Activated T-helper 2 cell treated with anti-CD3 and anti-CD28 coated beads, Interferon-gamma antibody, Interleukin-2, Interleukin-4, amounts not matched to agents 10 μg/mL and 5 μg/mL and 100 μg/mL, durations not matched to agents 14 hours and 24 hours and 36 hours (primary cell): Measurements from ENCODE around the gene PLBD2. TPM values are rescaled to one million over a fixed set of nuclear protein-coding genes. Genes with fewer than 3 reads are reported as not detected.

Experiments
- DNase-seq: peaks from one replicate; pipeline ENCODE4 v3.0.0; 2021; ENCODE audit warnings: low spot score
- H3K27ac Mint-ChIP-seq: one replicate; pipeline ENCODE4 v1.8.0; 2021; ENCODE audit warnings: mixed read lengths
- H3K27me3 Mint-ChIP-seq: one replicate; pipeline ENCODE4 v1.8.0; 2021; ENCODE audit warnings: low read depth, mixed read lengths
- H3K36me3 Mint-ChIP-seq: one replicate; pipeline ENCODE4 v1.8.0; 2021; ENCODE audit warnings: low read depth, mixed read lengths
- H3K4me1 Mint-ChIP-seq: one replicate; pipeline ENCODE4 v1.8.0; 2021; ENCODE audit warnings: low read depth, mixed read lengths
- H3K4me3 Mint-ChIP-seq: one replicate; pipeline ENCODE4 v1.8.0; 2021; ENCODE audit warnings: low read depth, mild to moderate bottlenecking, moderate library complexity, mixed read lengths
- H3K9me3 Mint-ChIP-seq: one replicate; pipeline ENCODE4 v1.8.0; 2021; ENCODE audit warnings: mixed read lengths
- intact Hi-C: fragments of 100-400 bp; cut with micrococcal nuclease; formaldehyde crosslinking; loops from one replicate; pipeline ENCODE4 v1.15.1; 2023
- total RNA-seq: library from RNA; stranded (reverse); gene quantifications from 2 replicates; pipeline ENCODE4 v1.2.3, GENCODE V29; 2022

The PLBD2 gene
- total RNA-seq, 1 donor from 2014 or later, result 18.6 TPM

GRCh38 chr12:113440336-113440735, 81.9 kb downstream of the PLBD2 start:
- H3K27me3 Mint-ChIP-seq, result no peaks in the 10 kb centered on the region
- intact Hi-C loops, result no loop called here
- H3K27ac Mint-ChIP-seq, result no peak overlapping the region
- DNase-seq, result no peak
- no peaks in the 10 kb centered on the region for H3K4me1 Mint-ChIP-seq
- no peaks in the 10 kb centered on the region for H3K36me3 Mint-ChIP-seq
- no peaks in the 10 kb centered on the region for H3K9me3 Mint-ChIP-seq
- no peak overlapping the region for H3K4me3 Mint-ChIP-seq

Other genes with a start within 250 kb of the PLBD2 start
- 2.2 TPM in 2 replicates for gene RASAL1, start 222.8 kb upstream of the PLBD2 start, total RNA-seq
- gene CFAP73, start 208.9 kb upstream of the PLBD2 start, total RNA-seq, result 0.14 TPM in 1 of 2 replicates, not detected in the other
- gene DDX54, start 173.1 kb upstream of the PLBD2 start, total RNA-seq, result 115 and 118 TPM in 2 replicates
- gene RITA1, start 172.9 kb upstream of the PLBD2 start, total RNA-seq, result 26.8 and 27.2 TPM in 2 replicates
- 44.9 and 47.5 TPM in 2 replicates for gene TPCN1, start 137.1 kb upstream of the PLBD2 start, total RNA-seq
- gene SLC8B1, start 23.5 kb upstream of the PLBD2 start, total RNA-seq, result 20.8 and 23.5 TPM in 2 replicates
- gene SDS, start 45.3 kb downstream of the PLBD2 start, total RNA-seq, result not detected in 2 replicates
- 0.46 and 0.67 TPM in 2 replicates for gene SDSL, start 63.8 kb downstream of the PLBD2 start, total RNA-seq
- gene LHX5, start 113.3 kb downstream of the PLBD2 start, total RNA-seq, result not detected in 2 replicates